ENCODE data around the gene KCMF1. TPM values are rescaled to one million over a fixed set of nuclear protein-coding genes. Genes with fewer than 3 reads are reported as not detected.

The KCMF1 gene
- total and polyA plus RNA-seq, 4 donors = 10.5 to 45.4 (median 23.1) TPM

- Histone ChIP-seq H3K4me3 (ENCODE audit: low read depth in 1 of 3, low read length in 3 of 3) (no peak overlapping the region), H3K9me3 (ENCODE audit: control insufficient read depth in 4 of 4, low read length in 3 of 4) (no peaks in the 10 kb centered on the region), H3K27me3 (ENCODE audit: control insufficient read depth in 4 of 4, insufficient read depth in 4 of 4, low read length in 3 of 4) (no peaks in the 10 kb centered on the region), H3K4me1 (ENCODE audit: control insufficient read depth in 4 of 4, insufficient read depth in 4 of 4, low read length in 3 of 4) (peaks cover 0 to 2% (median 0%) of the 10 kb centered on the region in 4 donors), H3K27ac (ENCODE audit: low read depth in 1 of 2, low read length in 2 of 2) (no peak overlapping the region), H3K9ac (ENCODE audit: low read depth in 1 of 2, low read length in 2 of 2) (no peak overlapping the region), H3K36me3 (ENCODE audit: control insufficient read depth in 4 of 4, insufficient read depth in 3 of 4, low read depth in 1 of 4, low read length in 3 of 4) (peaks cover 2 to 23% (median 20%) of the 10 kb centered on the region in 4 donors)
- WGBS = 82% methylated on average over 6 of the region's 6 CpGs
- DNase-seq (ENCODE audit: low spot score) = no peak
- TF ChIP-seq REST (IDR thresholded peaks at IDR 0.05) (no peak), CTCF (IDR thresholded peaks at IDR 0.05; ENCODE audit: low read depth, low read length, missing input control) (no peak), FOXA1 (IDR thresholded peaks at IDR 0.05) (no peak), SP1 (IDR thresholded peaks at IDR 0.05) (no peak), RXRA (IDR thresholded peaks at IDR 0.05) (no peak), NR2F2 (IDR thresholded peaks at IDR 0.05) (no peak), FOXA2 (IDR thresholded peaks at IDR 0.05) (no peak), ZBTB33 (IDR thresholded peaks at IDR 0.05) (no peak)
Observed at GRCh38 chr2:85053802-85054201, 82.8 kb downstream of the KCMF1 start.

GRCh38 chr2:85057226-85057962 lies 86.4 kb downstream of the KCMF1 start:
- Histone ChIP-seq H3K27ac (ENCODE audit: low read depth in 1 of 2, low read length in 2 of 2) (no peak overlapping the region), H3K36me3 (ENCODE audit: control insufficient read depth in 4 of 4, insufficient read depth in 3 of 4, low read depth in 1 of 4, low read length in 3 of 4) (peaks cover 2 to 13% (median 6%) of the 10 kb centered on the region in 4 donors), H3K27me3 (ENCODE audit: control insufficient read depth in 4 of 4, insufficient read depth in 4 of 4, low read length in 3 of 4) (no peaks in the 10 kb centered on the region), H3K4me3 (ENCODE audit: low read depth in 1 of 3, low read length in 3 of 3) (no peak overlapping the region), H3K4me1 (ENCODE audit: control insufficient read depth in 4 of 4, insufficient read depth in 4 of 4, low read length in 3 of 4) (peaks cover 0 to 2% (median 0%) of the 10 kb centered on the region in 4 donors), H3K9ac (ENCODE audit: low read depth in 1 of 2, low read length in 2 of 2) (no peak overlapping the region), H3K9me3 (ENCODE audit: control insufficient read depth in 4 of 4, low read length in 3 of 4) (no peaks in the 10 kb centered on the region)
- no peak for DNase-seq (ENCODE audit: low spot score)
- 79% methylated on average over 15 of the region's 15 CpGs for WGBS
- TF ChIP-seq JUND (IDR thresholded peaks at IDR 0.05) (no peak), REST (IDR thresholded peaks at IDR 0.05) (no peak), FOXA1 (IDR thresholded peaks at IDR 0.05) (no peak), MAX (IDR thresholded peaks at IDR 0.05) (no peak), RXRA (IDR thresholded peaks at IDR 0.05) (no peak), HNF4A (conservative IDR thresholded peaks at IDR 0.05) (no peak), RAD21 (IDR thresholded peaks at IDR 0.05) (no peak), NR2F2 (IDR thresholded peaks at IDR 0.05) (no peak)
